Ovary (tissue), 9 donors: ENCODE measurements around the gene NPM3. TPM values are rescaled to one million over a fixed set of nuclear protein-coding genes. Genes with fewer than 3 reads are reported as not detected.
"Not testable (repeated sequence)": the region's sequence is repeated elsewhere in the genome, so short reads cannot be mapped to it uniquely, and the experiment has no call there.

Experiments used
- DNase-seq, 5 donors: peaks; one replicate each; pipeline ENCODE4 v3.0.0-alpha.2; 2019 to 2020
- H3K27ac ChIP-seq, 2 donors: fragments of 200-600 bp; one replicate each; pipeline versions ENCODE4 v1.5.1 to v1.8.0; 2019 to 2022
- H3K27me3 ChIP-seq: fragments of 200-600 bp; one replicate; pipeline ENCODE4 v1.8.0; 2022
- H3K36me3 ChIP-seq: fragments of 200-600 bp; sonication (generic); one replicate; pipeline ENCODE4 v1.5.1; 2019
- H3K4me1 ChIP-seq: one replicate; pipeline ENCODE4 v1.8.1; 2013; ENCODE audit warnings: mild to moderate bottlenecking, moderate library complexity; ENCODE audit not compliant: insufficient read depth
- H3K4me3 ChIP-seq: fragments of 200-600 bp; sonication (generic); one replicate; pipeline ENCODE4 v1.5.1; 2017
- H3K9me3 ChIP-seq, 2 donors: fragments of 200-600 bp in 1 of 2; sonication (generic) in 1 of 2; one replicate each; pipeline versions ENCODE4 v1.5.1 to v1.8.1; 2013 to 2019; ENCODE audit warnings: mild to moderate bottlenecking in 1 of 2, moderate library complexity in 1 of 2
- CTCF ChIP-seq, 3 donors: fragments of 450-650 bp in 2 of 3; fragments of 200-600 bp in 1 of 3; IDR thresholded peaks; one replicate each; pipeline versions ENCODE4 v1.5.1 to v1.8.0; 2016 to 2022; ENCODE audit warnings: antibody characterized with exemption in 3 of 3, mild to moderate bottlenecking in 1 of 3
- EP300 ChIP-seq: sonication (generic); formaldehyde crosslinking; IDR thresholded peaks from one replicate; pipeline ENCODE4 v1.6.1; 2017; ENCODE audit warnings: antibody characterized with exemption
- POLR2A ChIP-seq: fragments of 450-650 bp; IDR thresholded peaks from one replicate; pipeline ENCODE4 v1.6.1; 2017; ENCODE audit warnings: antibody characterized with exemption, mild to moderate bottlenecking, moderate library complexity
- WGBS, 3 donors: extraction: QIAGEN DNeasy Blood & Tissue Kit in 1 of 3; methylation state at CpG; one replicate each; pipeline versions ENCODE4 v1.1.5 to v1.1.7; 2013 to 2017; 5-methylcytosine and 5-hydroxymethylcytosine counted together
- intact Hi-C, 4 donors: fragments of 100-400 bp; cut with DNase I; formaldehyde crosslinking; loops; one replicate each; pipeline versions ENCODE4 v1.11.0 to v1.15.1; 2022 to 2023
- polyA plus RNA-seq, 2 donors: library from polyadenylated mRNA; stranded (reverse); fragments of 200-250 nt in 1 of 2; fragments of 350-450 nt in 1 of 2; fragmentation: Illumina TruSeq in 1 of 2; extraction: RNeasy Lipid Tissue Mini Kit (QIAGEN cat#74804) in 1 of 2; gene quantifications; one replicate each; pipeline ENCODE4 v1.2.3, GENCODE V29; 2013 to 2014
- total RNA-seq, 7 donors: library from RNA; depleted of rRNA in 2 of 7; stranded (reverse); fragments of >200 nt in 2 of 7; fragmentation: NEBNext Ultra II Directional in 3 of 7; extraction: Animal tissue kit (Norgen Biotek cat#: 25700) in 3 of 7; gene quantifications; one replicate each; pipeline versions ENCODE4 v1.1.0 to v1.2.4, GENCODE V29; 2016 to 2023
- donor health status: DM: no; HTN: no; CAD: no; lungs with moderate emphysema.
- donor health status: DM: no; HTN: no; CAD: no.
- donor health status: Bipolar disorder and iron deficiency.
- donor health status: DM: yes; HTN: yes; CAD: no.
- donor health status: DM: no; HTN: no; CAD: no.
- donor health status: DM: yes; HTN: yes; CAD: no.

NPM3 gene
- total and polyA plus RNA-seq, 9 donors = 11.0 to 64.8 (median 32.1) TPM

GRCh38 chr10:101793526-101793925 lies 10.3 kb upstream of the NPM3 start:
- Histone ChIP-seq H3K27me3 (no peaks in the 10 kb centered on the region), H3K9me3 (no peaks in the 10 kb centered on the region), H3K4me3 (no peak overlapping the region), H3K36me3 (no peaks in the 10 kb centered on the region), H3K27ac (no peak overlapping the region), H3K4me1 (no peaks in the 10 kb centered on the region)
- WGBS, 3 donors = 94 to 95% (median 95%) methylated on average over 12 of the region's 12 CpGs
- no peak for TF ChIP-seq EP300
- no peak for TF ChIP-seq POLR2A
- no peak for TF ChIP-seq CTCF (IDR thresholded peaks at IDR 0.05)
- intact Hi-C loops = no loop called here
- no peak for DNase-seq

- TF ChIP-seq EP300 (no peak), CTCF (IDR thresholded peaks at IDR 0.05) (no peak), POLR2A (no peak)
- Histone ChIP-seq H3K4me3 (no peak overlapping the region), H3K27me3 (no peaks in the 10 kb centered on the region), H3K27ac (no peak overlapping the region), H3K36me3 (no peaks in the 10 kb centered on the region), H3K9me3 (no peaks in the 10 kb centered on the region), H3K4me1 (no peaks in the 10 kb centered on the region)
- 86 to 92% (median 87%) methylated on average over 7 of the region's 7 CpGs for WGBS, 3 donors
- no peak for DNase-seq
- intact Hi-C loops = loop anchor here in 1 of 4 donors (10.0 kb wide), 1 partner anchor 185 kb away; no protein-coding TSS in a partner anchor
Measured at GRCh38 chr10:101789686-101790085, 6.4 kb upstream of the NPM3 start.

- WGBS, 3 donors = 88 to 92% (median 89%) methylated on average over 9 of the region's 9 CpGs
- H3K4me1 ChIP-seq, H3K36me3 ChIP-seq, H3K27me3 ChIP-seq, DNase-seq, H3K27ac ChIP-seq, H3K4me3 ChIP-seq, H3K9me3 ChIP-seq: not testable (repeated sequence)
- intact Hi-C loops = loop anchor here in 1 of 4 donors (10.0 kb wide), 1 partner anchor 184 kb away; no protein-coding TSS in a partner anchor
Measured at GRCh38 chr10:101789231-101789630, 6.0 kb upstream of the NPM3 start.

- WGBS, 3 donors = 76 to 86% (median 79%) methylated on average over 2 of the region's 2 CpGs
- H3K9me3 ChIP-seq = no peaks in the 10 kb centered on the region
- H3K27ac ChIP-seq = no peak overlapping the region
- TF ChIP-seq POLR2A (no peak), CTCF (IDR thresholded peaks at IDR 0.05) (no peak), EP300 (no peak)
- no peaks in the 10 kb centered on the region for H3K36me3 ChIP-seq
- intact Hi-C loops = loop anchor here in 1 of 4 donors (10.0 kb wide), 1 partner anchor 181 kb away; no protein-coding TSS in a partner anchor
- no peak for DNase-seq
- H3K4me1 ChIP-seq = peaks cover 10% of the 10 kb centered on the region
- H3K4me3 ChIP-seq = no peak overlapping the region
- H3K27me3 ChIP-seq = no peaks in the 10 kb centered on the region
Measured at GRCh38 chr10:101785801-101786200, 2.6 kb upstream of the NPM3 start.

- Histone ChIP-seq H3K36me3 (no peaks in the 10 kb centered on the region), H3K4me3 (no peak overlapping the region), H3K4me1 (peaks cover 17% of the 10 kb centered on the region), H3K27me3 (no peaks in the 10 kb centered on the region), H3K27ac (no peak overlapping the region), H3K9me3 (no peaks in the 10 kb centered on the region)
- TF ChIP-seq CTCF (IDR thresholded peaks at IDR 0.05) = no peak
- TF ChIP-seq POLR2A = no peak
- no peak for TF ChIP-seq EP300
- DNase-seq = no peak
- WGBS, 3 donors = 69 to 75% (median 74%) methylated on average over 2 of the region's 2 CpGs
- intact Hi-C loops = loop anchor here in 1 of 4 donors (10.0 kb wide), 1 partner anchor 180 kb away; no protein-coding TSS in a partner anchor
Measured at GRCh38 chr10:101784558-101784957, 1.3 kb upstream of the NPM3 start.
